DOHH2 (cell line): ENCODE results near the gene PRKCE.

Experiments used
- H3F3A ChIP-seq: fragments of 200-600 bp; sonication (generic), shearing (Covaris generic); 2 replicates; pipeline ENCODE4 v1.6.0; 2016; ENCODE audit warnings: antibody characterized with exemption, mild to moderate bottlenecking; ENCODE audit not compliant: control insufficient read depth, insufficient read depth
- H3K27ac ChIP-seq: fragments of 200-600 bp; sonication (generic); 2 replicates; pipeline ENCODE4 v1.5.1; 2014; ENCODE audit warnings: low read depth, mild to moderate bottlenecking, low read length, moderate library complexity
- H3K27me3 ChIP-seq: fragments of 200-600 bp; sonication (generic); 2 replicates; pipeline ENCODE4 v1.6.1; 2014; ENCODE audit warnings: mild to moderate bottlenecking, low read length, mixed read lengths; ENCODE audit not compliant: control insufficient read depth
- H3K36me3 ChIP-seq: fragments of 200-600 bp; sonication (generic); 2 replicates; pipeline ENCODE4 v1.6.1; 2014; ENCODE audit warnings: mild to moderate bottlenecking, low read length, moderate library complexity, mixed read lengths; ENCODE audit not compliant: control insufficient read depth
- H3K4me1 ChIP-seq: fragments of 200-600 bp; sonication (generic); 2 replicates; pipeline ENCODE4 v1.6.1; 2014; ENCODE audit warnings: mild to moderate bottlenecking, low read length, mixed read lengths; ENCODE audit not compliant: control insufficient read depth
- H3K4me2 ChIP-seq: fragments of 200-600 bp; sonication (generic); 2 replicates; pipeline ENCODE4 v1.6.0; 2014; ENCODE audit warnings: mild to moderate bottlenecking, low read length, moderate library complexity
- H3K4me3 ChIP-seq: fragments of 200-600 bp; sonication (generic); 2 replicates; pipeline ENCODE4 v1.5.1; 2014; ENCODE audit warnings: mild to moderate bottlenecking, low read length, mixed read lengths
- H3K79me2 ChIP-seq: fragments of 200-600 bp; sonication (generic); 2 replicates; pipeline ENCODE4 v1.6.1; 2014; ENCODE audit warnings: mild to moderate bottlenecking, low read length, mixed read lengths; ENCODE audit not compliant: control insufficient read depth
- H3K9me2 ChIP-seq: fragments of 200-600 bp; sonication (generic); replicated peaks from 2 replicates; pipeline ENCODE4 v1.6.1; 2014; ENCODE audit warnings: mild to moderate bottlenecking, low read length, mixed read lengths; ENCODE audit not compliant: control insufficient read depth
- H3K9me3 ChIP-seq: fragments of 200-600 bp; sonication (generic); 2 replicates; pipeline ENCODE4 v1.6.1; 2014; ENCODE audit warnings: antibody characterized with exemption, low read length, mixed read lengths; ENCODE audit not compliant: control insufficient read depth, insufficient read depth
- H4K20me1 ChIP-seq: fragments of 200-600 bp; sonication (generic); 2 replicates; pipeline ENCODE4 v1.6.0; 2014; ENCODE audit warnings: low read depth, mild to moderate bottlenecking, antibody characterized with exemption, low read length, moderate library complexity; ENCODE audit not compliant: control insufficient read depth, insufficient read depth
- EZH2phosphoT487 ChIP-seq: fragments of 200-600 bp; sonication (generic); IDR thresholded peaks from 2 replicates; pipeline ENCODE4 v1.6.1; 2017; ENCODE audit warnings: borderline replicate concordance, mild to moderate bottlenecking, antibody characterized with exemption, low read length, moderate library complexity, mixed read lengths
- TF ChIP-seq, protein P1 (sequence below): fragments of 200-600 bp; sonication (generic); IDR thresholded peaks from one replicate; pipeline ENCODE4 v1.5.1; 2014; ENCODE audit warnings: antibody characterized with exemption, mild to moderate bottlenecking, low read depth, low read length; ENCODE audit not compliant: poor library complexity, severe bottlenecking

PRKCE gene

DNA sequence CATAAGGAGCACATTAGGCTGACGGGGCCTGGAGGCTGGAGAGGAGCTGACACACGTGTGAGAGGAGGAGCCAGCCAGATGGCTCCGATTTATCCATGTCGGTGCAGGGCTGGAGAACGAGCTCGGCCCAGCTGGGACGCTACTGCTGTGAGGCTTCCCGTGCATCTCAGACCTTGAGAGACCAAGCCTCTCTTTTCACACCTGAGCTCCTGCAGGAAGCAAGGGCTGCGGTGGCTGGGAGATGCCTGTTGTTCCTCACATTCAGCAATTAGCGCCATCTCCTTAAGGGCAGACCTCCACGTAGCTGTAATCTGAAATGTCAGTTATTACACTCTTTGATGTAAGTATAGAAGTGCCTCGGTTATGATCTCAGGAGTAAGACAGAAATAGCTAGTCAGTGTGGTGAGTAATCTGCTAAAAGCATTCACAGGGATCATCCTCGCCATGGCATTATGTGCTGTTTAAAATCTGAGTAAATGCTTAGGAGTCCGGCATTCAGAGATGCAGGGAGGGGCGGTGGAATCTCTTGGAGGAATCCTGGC, 107.9 kb downstream of the PRKCE start:
- TF ChIP-seq, protein P1, sequence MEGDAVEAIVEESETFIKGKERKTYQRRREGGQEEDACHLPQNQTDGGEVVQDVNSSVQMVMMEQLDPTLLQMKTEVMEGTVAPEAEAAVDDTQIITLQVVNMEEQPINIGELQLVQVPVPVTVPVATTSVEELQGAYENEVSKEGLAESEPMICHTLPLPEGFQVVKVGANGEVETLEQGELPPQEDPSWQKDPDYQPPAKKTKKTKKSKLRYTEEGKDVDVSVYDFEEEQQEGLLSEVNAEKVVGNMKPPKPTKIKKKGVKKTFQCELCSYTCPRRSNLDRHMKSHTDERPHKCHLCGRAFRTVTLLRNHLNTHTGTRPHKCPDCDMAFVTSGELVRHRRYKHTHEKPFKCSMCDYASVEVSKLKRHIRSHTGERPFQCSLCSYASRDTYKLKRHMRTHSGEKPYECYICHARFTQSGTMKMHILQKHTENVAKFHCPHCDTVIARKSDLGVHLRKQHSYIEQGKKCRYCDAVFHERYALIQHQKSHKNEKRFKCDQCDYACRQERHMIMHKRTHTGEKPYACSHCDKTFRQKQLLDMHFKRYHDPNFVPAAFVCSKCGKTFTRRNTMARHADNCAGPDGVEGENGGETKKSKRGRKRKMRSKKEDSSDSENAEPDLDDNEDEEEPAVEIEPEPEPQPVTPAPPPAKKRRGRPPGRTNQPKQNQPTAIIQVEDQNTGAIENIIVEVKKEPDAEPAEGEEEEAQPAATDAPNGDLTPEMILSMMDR = no peak
- no peak for TF ChIP-seq EZH2phosphoT487
- no peaks in the 10 kb centered on the region for H3K36me3 ChIP-seq
- H3K9me3 ChIP-seq = no peaks in the 10 kb centered on the region
- no peaks in the 10 kb centered on the region for H3F3A ChIP-seq
- H3K4me1 ChIP-seq = no peaks in the 10 kb centered on the region
- H3K27me3 ChIP-seq = no peaks in the 10 kb centered on the region
- H3K27ac ChIP-seq = no peak overlapping the region
- H3K4me3 ChIP-seq = no peak overlapping the region
- H4K20me1 ChIP-seq = no peaks in the 10 kb centered on the region
- H3K4me2 ChIP-seq = no peak overlapping the region
- H3K79me2 ChIP-seq = no peaks in the 10 kb centered on the region
- H3K9me2 ChIP-seq = no peaks in the 10 kb centered on the region

DNA sequence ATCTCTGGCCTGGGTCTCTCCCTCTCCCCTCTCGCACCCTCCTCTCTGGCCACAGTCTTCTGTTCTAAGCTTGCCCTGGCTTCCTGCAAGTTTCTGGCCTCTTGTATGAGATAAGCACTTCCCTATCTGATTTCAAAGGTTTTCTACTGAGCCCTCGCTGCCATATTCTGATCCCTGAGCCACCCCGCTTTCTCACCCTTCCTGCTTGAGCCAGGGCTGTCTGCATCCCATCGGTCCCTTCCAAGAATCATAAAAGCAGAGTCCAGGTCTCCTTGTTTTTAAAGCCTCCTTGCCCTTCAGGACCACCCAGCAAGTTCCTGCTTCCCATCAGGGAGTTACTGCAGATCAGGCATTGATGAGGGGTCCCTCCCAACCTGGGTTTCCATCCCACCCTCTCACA, 110.2 kb downstream of the PRKCE start:
- Histone ChIP-seq H4K20me1 (no peaks in the 10 kb centered on the region), H3K27ac (no peak overlapping the region), H3K9me2 (no peaks in the 10 kb centered on the region), H3K27me3 (no peaks in the 10 kb centered on the region), H3F3A (no peaks in the 10 kb centered on the region), H3K9me3 (no peaks in the 10 kb centered on the region), H3K79me2 (no peaks in the 10 kb centered on the region), H3K4me3 (no peak overlapping the region), H3K4me1 (peaks cover 12% of the 10 kb centered on the region), H3K36me3 (no peaks in the 10 kb centered on the region), H3K4me2 (no peak overlapping the region)
- TF ChIP-seq, protein P1 = no peak
- no peak for TF ChIP-seq EZH2phosphoT487

DNA sequence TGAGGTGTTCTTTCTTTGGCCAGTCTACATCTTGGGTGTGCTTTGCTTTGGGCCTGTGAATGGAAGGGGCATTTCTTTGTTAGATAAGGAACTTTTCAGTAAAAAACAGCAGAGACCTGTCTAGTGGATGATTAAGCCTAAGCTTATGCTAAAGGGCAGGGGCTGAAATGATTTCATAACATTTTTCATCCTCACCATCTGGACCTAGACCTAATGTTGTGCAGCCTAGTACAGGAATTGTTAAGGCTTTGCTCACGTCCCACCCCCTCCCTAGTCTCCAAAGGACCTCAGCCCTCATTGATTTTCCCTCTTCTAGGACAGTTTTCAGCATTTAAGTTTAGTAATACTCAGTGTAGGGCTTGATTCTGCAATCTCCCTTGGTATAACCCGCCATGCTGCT, 111.8 kb downstream of the PRKCE start:
- H3K4me1 ChIP-seq = peaks cover 12% of the 10 kb centered on the region
- H3K4me2 ChIP-seq = no peak overlapping the region
- H3K79me2 ChIP-seq = no peaks in the 10 kb centered on the region
- no peaks in the 10 kb centered on the region for H4K20me1 ChIP-seq
- TF ChIP-seq, protein P1 = no peak
- no peak for TF ChIP-seq EZH2phosphoT487
- no peaks in the 10 kb centered on the region for H3K9me2 ChIP-seq
- H3K27ac ChIP-seq = no peak overlapping the region
- H3K27me3 ChIP-seq = no peaks in the 10 kb centered on the region
- no peaks in the 10 kb centered on the region for H3K36me3 ChIP-seq
- no peaks in the 10 kb centered on the region for H3K9me3 ChIP-seq
- no peaks in the 10 kb centered on the region for H3F3A ChIP-seq
- no peak overlapping the region for H3K4me3 ChIP-seq

DNA sequence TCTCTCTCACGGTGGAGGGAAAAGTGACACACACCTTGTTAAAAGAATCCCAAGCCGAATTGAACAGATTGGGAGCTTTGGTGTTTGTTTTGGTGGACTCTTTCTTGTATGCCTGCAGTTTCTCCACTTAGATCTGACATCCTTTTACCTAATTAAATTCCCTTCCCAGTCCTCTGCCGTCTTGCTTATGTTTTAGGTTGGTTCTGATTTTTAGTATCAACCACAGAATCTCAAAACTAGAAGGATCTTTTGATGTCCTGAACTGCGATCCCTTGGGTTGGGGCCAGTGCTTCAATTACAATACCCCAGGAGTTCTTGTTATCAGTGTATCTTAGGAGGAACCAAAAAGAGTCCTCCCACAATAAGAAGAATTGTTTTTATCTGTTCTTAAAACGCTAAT, 112.3 kb downstream of the PRKCE start:
- no peak for TF ChIP-seq EZH2phosphoT487
- TF ChIP-seq, protein P1 = no peak
- Histone ChIP-seq H3K27ac (no peak overlapping the region), H3K79me2 (no peaks in the 10 kb centered on the region), H4K20me1 (no peaks in the 10 kb centered on the region), H3K27me3 (no peaks in the 10 kb centered on the region), H3K9me3 (no peaks in the 10 kb centered on the region), H3K36me3 (no peaks in the 10 kb centered on the region), H3K4me2 (no peak overlapping the region), H3F3A (no peaks in the 10 kb centered on the region), H3K4me3 (no peak overlapping the region), H3K4me1 (peaks cover 12% of the 10 kb centered on the region), H3K9me2 (no peaks in the 10 kb centered on the region)
